ENCODE data around the gene MARCO.

- TF ChIP-seq ZNF274 (IDR thresholded peaks at IDR 0.05; ENCODE audit: insufficient read depth, insufficient read length) (no peak), CTCF (IDR thresholded peaks at IDR 0.05 in 2 of 3, conservative IDR thresholded peaks at IDR 0.05 in 1 of 3; ENCODE audit: control insufficient read depth in 2 of 3, extremely low read depth in 1 of 3, insufficient read depth in 1 of 3, low read depth in 3 of 3, low read length in 3 of 3) (no peak)
Observed at GRCh38 chr2:118905206-118905605, 36.8 kb upstream of the MARCO start.
